ENCODE results near the gene NOTCH1. TPM values are rescaled to one million over a fixed set of nuclear protein-coding genes. Genes with fewer than 3 reads are reported as not detected.
"Not testable (repeated sequence)": the region's sequence is repeated elsewhere in the genome, so short reads cannot be mapped to it uniquely, and the experiment has no call there.

The NOTCH1 gene
- total and polyA plus RNA-seq, 7 experiments from 2014 or later: 1.9 to 92.9 (median 52.0) TPM

DNA sequence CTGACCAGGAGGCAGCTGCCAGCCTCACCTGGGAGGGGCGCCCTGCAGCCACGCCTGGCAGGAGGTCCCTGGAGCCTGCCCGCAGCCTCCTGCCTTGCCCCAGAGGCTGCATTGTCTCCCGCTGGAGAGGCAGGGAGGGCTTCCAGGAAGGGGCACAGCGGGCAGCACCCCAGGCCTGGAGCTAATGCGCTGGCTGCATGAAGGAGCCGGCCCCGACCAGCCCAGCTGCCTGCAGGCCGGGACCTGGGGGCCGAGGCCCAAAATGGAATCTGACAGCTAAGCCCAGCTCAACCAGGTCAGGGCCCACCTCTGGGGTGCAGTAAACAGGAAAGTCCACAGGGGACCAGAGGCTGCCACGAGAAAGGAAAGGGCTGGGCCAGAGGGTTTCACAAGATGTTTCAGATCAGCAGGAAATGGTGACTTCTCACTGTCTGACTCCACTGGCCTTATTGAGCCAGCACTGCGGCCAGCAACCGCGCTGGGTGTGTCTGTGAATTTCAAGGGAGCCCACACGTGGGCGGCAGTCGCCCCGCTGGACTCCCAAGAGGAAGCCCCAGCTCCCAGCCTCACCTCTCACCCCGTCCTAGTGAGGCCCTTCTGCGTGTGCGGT is 18.6 kb upstream of the NOTCH1 start:
- peak; percentile 91 for ATAC-seq
- no peak overlapping the region for H3K4me3 Mint-ChIP-seq
- H3K36me3 Mint-ChIP-seq: no peaks in the 10 kb centered on the region

DNA sequence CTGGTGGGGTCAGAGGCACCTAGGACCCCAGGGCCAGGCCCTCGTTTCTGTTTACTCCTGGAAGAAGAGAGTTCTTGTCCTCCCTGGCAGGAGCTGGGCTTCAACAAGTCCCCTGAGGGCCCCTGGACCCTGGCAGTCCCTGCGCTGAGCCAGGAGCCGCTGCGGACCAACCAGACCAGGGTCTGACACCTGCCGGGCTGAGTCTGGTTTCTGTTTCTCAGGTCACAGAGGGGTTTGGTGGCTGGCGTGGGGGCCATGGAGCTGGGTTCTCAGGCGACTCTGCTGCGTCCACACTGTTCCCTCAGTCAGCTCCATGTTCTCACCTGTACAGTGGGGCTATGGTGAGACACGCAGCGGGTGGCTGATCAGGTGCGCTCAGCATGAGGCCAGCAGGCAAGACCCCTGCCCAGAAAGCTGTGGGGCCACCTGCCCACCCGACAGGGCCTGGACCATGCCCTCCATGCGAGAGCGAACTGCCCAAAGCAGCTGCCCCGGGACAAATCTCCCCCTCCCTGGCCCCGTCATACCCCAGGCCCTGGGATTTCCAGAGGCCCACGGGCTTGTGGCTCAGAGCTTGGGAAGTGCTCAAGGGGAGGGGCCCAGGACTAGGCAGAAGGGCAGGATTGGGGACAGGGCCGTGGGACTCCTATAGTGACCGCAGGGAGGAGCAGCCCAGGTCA is 17.9 kb upstream of the NOTCH1 start:
- H3K27me3 ChIP-seq (ENCODE audit: control insufficient read depth in 2 of 2, insufficient read depth in 2 of 2, low read length in 2 of 2): no peaks in the 10 kb centered on the region
- Mint-ChIP-seq H3K9me3 (peaks cover 0 to 13% (median 3%) of the 10 kb centered on the region in 11 donors), H3K36me3 (peaks cover 0 to 2% (median 2%) of the 10 kb centered on the region in 5 donors), H3K4me1 (peaks cover 0 to 6% (median 2%) of the 10 kb centered on the region in 7 donors), H3K27me3 (no peaks in the 10 kb centered on the region), H3K4me3 (no peak overlapping the region), H3K27ac (no peak overlapping the region)
- H3K4me1 ChIP-seq (ENCODE audit: control insufficient read depth in 2 of 2, insufficient read depth in 2 of 2, low read length in 2 of 2): no peaks in the 10 kb centered on the region
- intact Hi-C loops (cut with micrococcal nuclease): no loop called here
- DNase-seq (no peak), ATAC-seq (no peak)
- POLR2A ChIA-PET: no interaction called here
- H3K9me3 ChIP-seq (ENCODE audit: control insufficient read depth in 2 of 3, low read length in 3 of 3): no peaks in the 10 kb centered on the region
- no peak overlapping the region for H3K4me3 ChIP-seq (ENCODE audit: low read length)
- H3K36me3 ChIP-seq (ENCODE audit: control insufficient read depth in 2 of 3, insufficient read depth in 3 of 3, low read length in 3 of 3): no peaks in the 10 kb centered on the region
- no peak overlapping the region for H3K27ac ChIP-seq (ENCODE audit: low read depth, low read length)
- CTCF ChIA-PET: no interaction called here

More for the DNA sequence above, 18.6 kb upstream of the NOTCH1 start:
- Histone ChIP-seq H3K27ac (ENCODE audit: low read depth, low read length) (no peak overlapping the region), H3K4me3 (ENCODE audit: low read length) (no peak overlapping the region), H3K4me1 (ENCODE audit: control insufficient read depth in 2 of 2, insufficient read depth in 2 of 2, low read length in 2 of 2) (no peaks in the 10 kb centered on the region), H3K27me3 (ENCODE audit: control insufficient read depth in 2 of 2, insufficient read depth in 2 of 2, low read length in 2 of 2) (no peaks in the 10 kb centered on the region), H3K36me3 (ENCODE audit: control insufficient read depth in 2 of 3, insufficient read depth in 3 of 3, low read length in 3 of 3) (no peaks in the 10 kb centered on the region), H3K9me3 (ENCODE audit: control insufficient read depth in 2 of 3, low read length in 3 of 3) (no peaks in the 10 kb centered on the region)
- intact Hi-C loops (cut with micrococcal nuclease): no loop called here
- peaks cover 0 to 5% (median 0%) of the 10 kb centered on the region in 7 donors for H3K4me1 Mint-ChIP-seq
- no peaks in the 10 kb centered on the region for H3K27me3 Mint-ChIP-seq
- POLR2A ChIA-PET: no interaction called here
- peak overlapping the region in 1 of 9 donors; percentile 55 for H3K27ac Mint-ChIP-seq
- CTCF ChIA-PET: no interaction called here
- H3K9me3 Mint-ChIP-seq: peaks cover 0 to 10% (median under 1%) of the 10 kb centered on the region in 11 donors
- DNase-seq: no peak

DNA sequence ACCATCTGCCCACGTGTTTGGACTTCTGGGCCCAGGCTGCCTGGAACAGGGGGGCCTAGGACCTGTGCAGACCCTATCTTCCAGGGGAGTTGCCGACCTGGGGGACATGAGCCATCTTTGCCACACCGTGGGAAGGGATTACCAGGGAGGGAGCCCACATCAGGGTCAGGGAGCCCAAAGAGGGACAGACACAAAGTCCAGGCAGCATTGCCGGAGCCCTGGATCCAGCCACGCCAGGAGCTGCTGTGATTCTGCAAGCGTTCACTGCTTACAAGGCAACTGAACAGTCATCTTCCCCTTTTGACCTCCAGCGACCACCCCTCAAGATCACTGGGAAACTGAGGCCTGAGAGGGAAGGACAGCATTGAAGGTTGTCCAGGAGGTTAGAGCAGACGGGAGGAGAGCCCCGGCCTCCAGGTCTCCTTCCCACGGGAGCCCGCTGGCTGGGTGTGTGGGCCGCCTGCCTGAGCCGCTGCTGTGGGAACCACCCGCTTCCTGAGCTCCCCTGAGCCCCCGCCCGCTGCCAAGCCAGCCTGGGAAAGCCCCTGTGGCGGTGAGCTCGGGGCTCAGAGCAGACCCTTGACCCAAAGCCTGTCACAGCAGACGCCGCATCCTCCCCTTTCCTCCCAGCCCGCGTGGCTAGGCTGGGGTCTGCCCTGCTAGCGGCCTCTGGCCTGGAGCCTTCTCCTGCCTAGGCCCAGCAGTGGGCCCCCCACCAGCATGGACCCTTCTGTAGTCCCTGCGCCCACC is 17.1 kb upstream of the NOTCH1 start:
- peaks cover 0 to 5% (median 4%) of the 10 kb centered on the region in 5 donors for H3K36me3 Mint-ChIP-seq
- Histone ChIP-seq H3K27ac (ENCODE audit: low read depth, low read length) (no peak overlapping the region), H3K36me3 (ENCODE audit: control insufficient read depth in 2 of 3, insufficient read depth in 3 of 3, low read length in 3 of 3) (no peaks in the 10 kb centered on the region), H3K27me3 (ENCODE audit: control insufficient read depth in 2 of 2, insufficient read depth in 2 of 2, low read length in 2 of 2) (no peaks in the 10 kb centered on the region), H3K9me3 (ENCODE audit: control insufficient read depth in 2 of 3, low read length in 3 of 3) (no peaks in the 10 kb centered on the region), H3K4me1 (ENCODE audit: control insufficient read depth in 2 of 2, insufficient read depth in 2 of 2, low read length in 2 of 2) (no peaks in the 10 kb centered on the region), H3K4me3 (ENCODE audit: low read length) (no peak overlapping the region)
- no peaks in the 10 kb centered on the region for H3K27me3 Mint-ChIP-seq
- H3K9me3 Mint-ChIP-seq: peaks cover 0 to 18% (median 5%) of the 10 kb centered on the region in 11 donors
- intact Hi-C loops (cut with micrococcal nuclease): no loop called here
- no peak for ATAC-seq
- H3K4me3 Mint-ChIP-seq: no peak overlapping the region
- H3K27ac Mint-ChIP-seq: no peak overlapping the region
- POLR2A ChIA-PET: no interaction called here
- DNase-seq: no peak
- H3K4me1 Mint-ChIP-seq: peaks cover 5 to 14% (median 7%) of the 10 kb centered on the region in 7 donors
- CTCF ChIA-PET: interaction anchor here (1.1 kb wide), 1 partner anchor 25 kb away, joined by 3 read pairs; no protein-coding TSS in a partner anchor

GRCh38 chr9:136561779-136562178 is 15.9 kb upstream of the NOTCH1 start:
- ATAC-seq (no peak), DNase-seq (no peak)
- no peaks in the 10 kb centered on the region for H3K36me3 ChIP-seq (ENCODE audit: control insufficient read depth in 2 of 3, insufficient read depth in 3 of 3, low read length in 3 of 3)
- ChIA-PET CTCF (interaction anchor here (1.1 kb wide), 1 partner anchor 26 kb away, joined by 3 read pairs; no protein-coding TSS in a partner anchor), POLR2A (no interaction called here)
- no peaks in the 10 kb centered on the region for H3K27me3 Mint-ChIP-seq
- H3K36me3 Mint-ChIP-seq: peaks cover 0 to 5% (median 4%) of the 10 kb centered on the region in 5 donors
- H3K9me3 Mint-ChIP-seq: peaks cover 0 to 18% (median 5%) of the 10 kb centered on the region in 11 donors
- peaks cover 5 to 17% (median 7%) of the 10 kb centered on the region in 7 donors for H3K4me1 Mint-ChIP-seq
- H3K4me3 ChIP-seq (ENCODE audit: low read length): no peak overlapping the region
- no peaks in the 10 kb centered on the region for H3K4me1 ChIP-seq (ENCODE audit: control insufficient read depth in 2 of 2, insufficient read depth in 2 of 2, low read length in 2 of 2)
- H3K27ac Mint-ChIP-seq: no peak overlapping the region
- intact Hi-C loops (cut with micrococcal nuclease): no loop called here
- H3K4me3 Mint-ChIP-seq: no peak overlapping the region
- H3K27ac ChIP-seq (ENCODE audit: low read depth, low read length): no peak overlapping the region
- H3K9me3 ChIP-seq (ENCODE audit: control insufficient read depth in 2 of 3, low read length in 3 of 3): no peaks in the 10 kb centered on the region
- no peaks in the 10 kb centered on the region for H3K27me3 ChIP-seq (ENCODE audit: control insufficient read depth in 2 of 2, insufficient read depth in 2 of 2, low read length in 2 of 2)

GRCh38 chr9:136560586-136560985 is 14.7 kb upstream of the NOTCH1 start:
- no peak overlapping the region for H3K4me3 Mint-ChIP-seq
- H3K9me3 Mint-ChIP-seq: peaks cover 0 to 18% (median 5%) of the 10 kb centered on the region in 11 donors
- Histone ChIP-seq H3K36me3 (ENCODE audit: control insufficient read depth in 2 of 3, insufficient read depth in 3 of 3, low read length in 3 of 3) (no peaks in the 10 kb centered on the region), H3K4me1 (ENCODE audit: control insufficient read depth in 2 of 2, insufficient read depth in 2 of 2, low read length in 2 of 2) (no peaks in the 10 kb centered on the region), H3K9me3 (ENCODE audit: control insufficient read depth in 2 of 3, low read length in 3 of 3) (no peaks in the 10 kb centered on the region), H3K27ac (ENCODE audit: low read depth, low read length) (no peak overlapping the region), H3K4me3 (ENCODE audit: low read length) (no peak overlapping the region), H3K27me3 (ENCODE audit: control insufficient read depth in 2 of 2, insufficient read depth in 2 of 2, low read length in 2 of 2) (no peaks in the 10 kb centered on the region)
- DNase-seq (no peak), ATAC-seq (no peak)
- peaks cover 0 to 2% (median 0%) of the 10 kb centered on the region in 5 donors for H3K27me3 Mint-ChIP-seq
- H3K4me1 Mint-ChIP-seq: peaks cover 5 to 17% (median 7%) of the 10 kb centered on the region in 7 donors
- H3K36me3 Mint-ChIP-seq: peaks cover 0 to 5% (median 4%) of the 10 kb centered on the region in 5 donors
- ChIA-PET POLR2A (no interaction called here), CTCF (no interaction called here)
- no peak overlapping the region for H3K27ac Mint-ChIP-seq
- intact Hi-C loops (cut with micrococcal nuclease): no loop called here

DNA sequence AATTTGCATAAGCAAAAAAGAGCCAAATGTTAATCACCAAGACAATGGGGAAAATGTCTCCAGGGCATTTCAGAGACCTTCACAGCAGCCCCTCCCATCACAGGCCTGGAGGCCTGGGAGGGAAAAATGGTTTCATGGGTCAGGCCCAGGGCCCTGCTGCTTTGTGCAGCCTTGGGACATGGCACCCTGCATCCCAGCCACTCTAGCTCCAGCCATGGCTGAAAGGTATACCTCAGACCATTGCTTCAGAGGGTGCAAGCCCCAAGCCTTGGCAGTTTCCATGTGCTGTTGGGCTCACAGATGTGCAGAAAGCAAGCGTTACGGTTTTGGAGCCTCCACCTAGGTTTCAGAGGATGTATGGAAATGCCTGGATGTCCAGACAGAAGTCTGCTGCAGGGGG is 13.5 kb upstream of the NOTCH1 start:
- H3K4me1 Mint-ChIP-seq: peaks cover 5 to 17% (median 7%) of the 10 kb centered on the region in 7 donors
- H3K4me3 ChIP-seq (ENCODE audit: low read length); POLR2A ChIA-PET; H3K4me1 ChIP-seq (ENCODE audit: control insufficient read depth in 2 of 2, insufficient read depth in 2 of 2, low read length in 2 of 2); H3K36me3 ChIP-seq (ENCODE audit: control insufficient read depth in 2 of 3, insufficient read depth in 3 of 3, low read length in 3 of 3); H3K9me3 ChIP-seq (ENCODE audit: control insufficient read depth in 2 of 3, low read length in 3 of 3); DNase-seq; H3K4me3 Mint-ChIP-seq; ATAC-seq; intact Hi-C loops (cut with micrococcal nuclease); H3K36me3 Mint-ChIP-seq; H3K27ac Mint-ChIP-seq; H3K27ac ChIP-seq (ENCODE audit: low read depth, low read length); H3K27me3 ChIP-seq (ENCODE audit: control insufficient read depth in 2 of 2, insufficient read depth in 2 of 2, low read length in 2 of 2); H3K27me3 Mint-ChIP-seq: not testable (repeated sequence)
- CTCF ChIA-PET: interaction anchor here (0.6 kb wide), 1 partner anchor 167 kb away, joined by 3 read pairs; no protein-coding TSS in a partner anchor
- peaks cover 0 to 18% (median 5%) of the 10 kb centered on the region in 11 donors for H3K9me3 Mint-ChIP-seq

Measured in naive thymus-derived CD4-positive, alpha-beta T cell (primary cell).